HG02571 (cell line): ENCODE results near the gene RRN3.
"Not testable (repeated sequence)": the region's sequence is repeated elsewhere in the genome, so short reads cannot be mapped to it uniquely, and the experiment has no call there.

Source experiments
- ATAC-seq: cut with Tn5 transposase; IDR thresholded peaks from one replicate; pipeline ENCODE4 v1.9.1; 2021; ENCODE audit warnings: mild to moderate bottlenecking, moderate library complexity; ENCODE audit not compliant: unreplicated experiment

RRN3 gene, protein sequence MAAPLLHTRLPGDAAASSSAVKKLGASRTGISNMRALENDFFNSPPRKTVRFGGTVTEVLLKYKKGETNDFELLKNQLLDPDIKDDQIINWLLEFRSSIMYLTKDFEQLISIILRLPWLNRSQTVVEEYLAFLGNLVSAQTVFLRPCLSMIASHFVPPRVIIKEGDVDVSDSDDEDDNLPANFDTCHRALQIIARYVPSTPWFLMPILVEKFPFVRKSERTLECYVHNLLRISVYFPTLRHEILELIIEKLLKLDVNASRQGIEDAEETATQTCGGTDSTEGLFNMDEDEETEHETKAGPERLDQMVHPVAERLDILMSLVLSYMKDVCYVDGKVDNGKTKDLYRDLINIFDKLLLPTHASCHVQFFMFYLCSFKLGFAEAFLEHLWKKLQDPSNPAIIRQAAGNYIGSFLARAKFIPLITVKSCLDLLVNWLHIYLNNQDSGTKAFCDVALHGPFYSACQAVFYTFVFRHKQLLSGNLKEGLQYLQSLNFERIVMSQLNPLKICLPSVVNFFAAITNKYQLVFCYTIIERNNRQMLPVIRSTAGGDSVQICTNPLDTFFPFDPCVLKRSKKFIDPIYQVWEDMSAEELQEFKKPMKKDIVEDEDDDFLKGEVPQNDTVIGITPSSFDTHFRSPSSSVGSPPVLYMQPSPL

DNA sequence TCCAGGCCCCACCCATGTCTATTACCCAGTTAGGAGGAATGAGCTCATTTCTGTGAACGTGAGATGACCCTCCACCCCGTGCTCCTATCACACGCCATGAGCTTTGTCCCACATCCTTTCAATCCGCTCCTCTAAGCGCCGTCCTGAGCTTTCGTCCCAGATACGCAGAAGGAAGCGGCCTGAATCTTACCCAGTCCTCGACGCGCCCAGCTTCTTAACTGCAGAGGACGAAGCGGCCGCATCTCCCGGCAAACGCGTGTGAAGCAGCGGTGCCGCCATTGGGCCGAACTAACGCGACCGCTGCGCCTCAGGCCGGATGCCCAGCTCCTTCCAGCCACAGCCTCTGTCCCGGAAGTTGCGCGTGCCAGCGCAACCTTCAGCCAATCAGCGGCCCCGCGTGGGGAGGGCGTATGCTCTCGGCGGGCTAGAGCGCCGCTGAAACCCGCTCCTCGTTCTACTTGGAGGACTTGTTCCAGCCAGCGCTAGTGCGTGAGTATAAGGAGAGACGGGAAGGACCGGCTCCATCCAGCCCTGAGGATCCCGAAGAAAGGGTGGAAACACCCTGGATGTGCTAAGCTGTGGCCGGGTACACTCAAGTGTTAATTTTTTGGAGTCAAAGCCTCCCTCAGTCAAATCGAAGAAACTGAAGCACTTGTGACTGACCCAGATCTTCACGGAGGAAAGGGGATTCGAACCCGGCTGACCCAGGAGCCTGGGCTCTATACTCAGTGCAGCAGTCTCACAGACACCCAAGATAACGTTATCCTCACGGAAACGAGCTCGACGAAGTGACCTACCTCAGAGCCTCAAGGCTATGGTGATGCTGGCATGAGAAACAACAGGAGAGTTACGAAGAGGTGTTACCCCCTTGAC is at the start of gene RRN3:
RRN3 (minus strand) TSS at position 318 of the 873 bp plus-strand sequence; CDS start at position 279, 39 bp downstream.
- peak; percentile 96 for ATAC-seq

DNA sequence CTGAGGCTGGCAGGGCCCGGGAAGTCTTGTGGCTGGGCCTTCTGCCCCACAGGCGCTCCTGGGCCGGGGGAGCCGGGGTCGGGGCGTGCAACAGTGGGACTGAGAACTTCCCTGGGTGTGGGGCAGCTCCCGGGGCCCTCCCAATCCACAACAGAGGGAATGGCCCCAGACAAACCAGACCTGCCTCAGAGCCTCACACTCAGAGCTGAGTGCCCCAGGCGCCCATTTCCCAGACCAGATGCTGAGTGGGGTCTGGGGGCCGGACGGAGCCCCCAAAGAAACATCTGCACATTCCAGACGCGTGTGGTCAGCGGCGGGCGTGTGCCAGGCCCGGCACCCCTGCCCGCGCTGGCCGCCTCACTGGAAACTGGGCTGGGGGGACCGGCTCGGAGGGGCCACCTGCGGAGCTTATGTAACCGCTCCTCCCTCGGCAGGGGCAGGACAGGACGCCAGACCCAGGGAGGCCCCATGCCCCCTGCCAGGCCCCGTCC is 49.6 kb upstream of the RRN3 start:
- not testable (repeated sequence) for ATAC-seq

DNA sequence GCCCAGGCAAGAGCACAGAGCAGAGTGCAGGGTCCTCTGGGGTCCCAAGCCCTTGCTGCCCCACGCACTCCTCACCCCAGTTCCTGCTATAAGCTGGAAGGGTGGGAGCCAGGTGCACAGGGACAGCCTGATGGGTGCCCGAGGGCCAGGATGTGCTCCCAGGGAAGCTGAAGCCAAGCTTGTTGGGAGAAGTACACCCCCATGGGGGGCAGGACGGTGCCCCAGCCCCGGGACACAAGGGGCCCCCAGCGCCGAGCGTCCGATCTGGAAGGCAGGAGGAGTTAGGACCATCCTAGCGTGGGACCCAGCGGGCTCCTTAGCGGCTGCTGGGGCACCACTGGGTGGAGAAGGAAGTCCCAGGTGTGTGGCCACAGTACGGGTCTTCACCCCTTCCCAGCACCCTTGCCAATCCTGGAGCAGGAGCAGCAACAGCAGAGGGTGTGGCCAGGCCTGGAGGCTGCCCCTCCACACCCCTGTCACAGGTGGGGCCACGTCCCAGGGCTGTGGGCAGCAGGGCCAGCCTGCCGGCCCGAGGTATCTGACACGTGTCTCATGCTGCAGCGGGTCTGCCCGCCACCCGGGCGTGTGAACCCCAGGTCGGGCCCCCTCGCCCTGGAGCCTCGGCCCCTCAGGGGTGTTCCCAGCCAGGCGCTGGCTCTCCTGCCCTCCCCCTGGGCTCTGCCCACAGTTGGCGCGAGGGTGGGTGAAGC is 49.0 kb upstream of the RRN3 start:
- ATAC-seq: not testable (repeated sequence)

DNA sequence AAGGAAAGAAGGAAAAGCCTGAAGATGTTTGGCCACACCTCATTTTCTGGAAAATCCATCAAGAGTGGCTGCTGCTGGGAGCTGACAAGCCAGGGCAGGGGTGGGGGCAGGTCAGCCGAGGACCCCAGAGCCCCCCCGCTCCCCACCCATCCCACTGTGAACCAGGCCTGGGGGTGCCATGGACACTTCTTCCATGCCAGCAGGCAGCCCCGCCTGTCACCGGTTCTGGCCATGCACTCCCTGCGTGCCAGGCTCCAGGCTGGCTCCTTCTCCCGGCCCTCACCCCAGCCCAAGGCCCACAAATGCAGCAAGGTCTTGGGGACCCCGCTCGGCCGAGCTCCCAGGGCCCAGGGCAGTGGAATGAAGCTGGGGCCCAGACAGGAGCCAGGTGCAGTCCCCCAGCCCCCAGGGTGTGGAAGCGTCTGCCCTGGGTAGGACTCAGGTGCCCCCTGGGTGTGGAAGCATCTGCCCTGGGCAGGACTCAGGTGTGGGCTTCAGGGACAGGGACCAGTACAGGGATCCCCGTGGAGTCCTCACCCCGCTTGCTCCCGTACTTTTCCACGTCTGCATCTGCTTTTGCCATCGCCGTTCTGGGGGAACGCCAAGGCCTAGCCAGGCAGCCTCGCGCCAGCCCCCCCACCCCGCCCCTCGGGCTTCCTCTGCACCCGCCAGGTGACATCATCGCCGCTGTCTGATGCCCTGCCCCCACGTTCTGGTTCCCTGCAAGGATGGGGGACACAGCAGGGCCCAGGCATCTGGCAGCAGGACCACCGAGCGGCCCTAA is 48.2 kb upstream of the RRN3 start:
- not testable (repeated sequence) for ATAC-seq

DNA sequence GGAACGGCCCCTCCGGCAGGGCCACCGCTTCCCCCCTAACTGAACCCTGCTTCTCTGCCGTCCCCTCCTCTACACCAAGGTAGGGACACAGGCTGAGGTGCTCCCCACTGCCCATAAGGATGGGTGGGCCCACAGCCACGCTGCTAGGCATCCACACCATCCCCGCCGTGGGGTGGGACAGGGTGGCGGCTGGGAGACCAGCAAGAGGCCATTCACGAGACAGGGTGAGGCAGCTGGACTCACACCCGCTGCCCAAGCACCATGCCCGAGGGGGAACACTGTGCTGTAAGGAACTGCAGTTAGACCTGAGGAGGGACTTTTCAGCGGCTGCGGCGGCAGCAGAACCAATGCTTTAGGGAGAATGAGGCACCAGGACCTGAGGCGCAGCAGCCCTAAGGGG is 47.5 kb upstream of the RRN3 start:
- no peak for ATAC-seq

DNA sequence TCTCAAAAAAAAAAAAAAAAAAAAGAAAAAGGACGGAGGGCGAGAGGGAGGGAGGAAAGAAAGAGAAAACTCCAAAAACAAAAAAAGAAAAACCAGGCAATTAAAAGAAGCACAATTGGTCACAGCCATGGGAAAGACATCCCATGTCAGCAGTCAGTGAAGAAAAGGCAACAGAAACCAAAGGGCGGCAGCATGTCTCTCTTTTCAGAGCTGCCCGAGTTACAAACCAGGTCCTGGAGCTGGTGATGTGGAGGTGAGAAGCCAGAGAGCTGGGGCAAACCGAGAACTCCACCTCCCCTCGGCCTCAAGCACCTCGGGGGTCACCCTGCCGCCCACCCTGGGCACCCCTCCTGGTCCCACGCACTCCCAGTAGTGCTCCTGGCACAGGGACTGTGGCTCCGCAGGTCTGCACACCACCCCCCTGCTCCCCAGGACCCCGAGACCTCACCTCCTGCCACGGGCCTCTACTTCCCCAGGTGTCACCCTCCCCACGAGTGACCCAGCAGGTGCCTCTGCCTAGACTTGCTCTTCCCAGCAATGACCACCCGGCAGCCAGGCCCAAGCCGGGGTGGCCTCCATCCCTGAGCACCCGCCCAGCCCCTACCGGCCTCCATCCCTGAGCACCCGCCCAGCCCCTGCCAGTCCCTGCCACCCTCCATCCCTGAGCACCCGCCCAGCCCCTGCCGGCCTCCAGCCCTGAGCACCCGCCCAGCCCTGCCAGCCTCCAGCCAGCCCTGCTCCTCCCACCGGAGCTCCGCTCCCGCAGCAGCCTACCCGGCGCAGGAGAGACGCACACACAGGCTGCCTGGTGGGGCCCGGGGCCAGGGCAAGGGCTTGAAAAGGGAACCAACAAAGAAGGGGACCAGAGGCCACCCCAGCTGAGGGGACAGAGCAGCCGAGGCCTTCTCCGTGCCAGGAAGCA is 46.6 kb upstream of the RRN3 start:
- ATAC-seq: not testable (repeated sequence)

DNA sequence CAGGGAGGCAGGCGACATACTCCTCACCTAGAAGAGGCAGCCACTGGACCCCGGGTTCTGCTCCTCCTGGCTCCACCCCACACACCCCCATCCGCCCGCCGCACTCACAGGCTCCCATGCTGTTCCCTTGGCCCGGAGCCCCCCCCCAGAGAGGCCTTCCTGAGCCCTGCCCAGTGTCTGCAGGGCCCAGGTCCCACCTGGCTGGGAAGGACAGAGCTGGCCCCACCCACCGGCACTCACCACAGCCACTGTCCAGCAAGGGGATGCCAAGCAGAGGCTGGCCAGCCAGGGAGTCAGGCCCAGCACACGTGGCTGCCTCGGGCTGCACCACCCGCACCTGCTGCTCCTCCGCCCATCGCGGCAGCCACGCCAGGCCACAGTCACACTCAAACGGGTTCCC is 43.4 kb upstream of the RRN3 start:
- not testable (repeated sequence) for ATAC-seq

DNA sequence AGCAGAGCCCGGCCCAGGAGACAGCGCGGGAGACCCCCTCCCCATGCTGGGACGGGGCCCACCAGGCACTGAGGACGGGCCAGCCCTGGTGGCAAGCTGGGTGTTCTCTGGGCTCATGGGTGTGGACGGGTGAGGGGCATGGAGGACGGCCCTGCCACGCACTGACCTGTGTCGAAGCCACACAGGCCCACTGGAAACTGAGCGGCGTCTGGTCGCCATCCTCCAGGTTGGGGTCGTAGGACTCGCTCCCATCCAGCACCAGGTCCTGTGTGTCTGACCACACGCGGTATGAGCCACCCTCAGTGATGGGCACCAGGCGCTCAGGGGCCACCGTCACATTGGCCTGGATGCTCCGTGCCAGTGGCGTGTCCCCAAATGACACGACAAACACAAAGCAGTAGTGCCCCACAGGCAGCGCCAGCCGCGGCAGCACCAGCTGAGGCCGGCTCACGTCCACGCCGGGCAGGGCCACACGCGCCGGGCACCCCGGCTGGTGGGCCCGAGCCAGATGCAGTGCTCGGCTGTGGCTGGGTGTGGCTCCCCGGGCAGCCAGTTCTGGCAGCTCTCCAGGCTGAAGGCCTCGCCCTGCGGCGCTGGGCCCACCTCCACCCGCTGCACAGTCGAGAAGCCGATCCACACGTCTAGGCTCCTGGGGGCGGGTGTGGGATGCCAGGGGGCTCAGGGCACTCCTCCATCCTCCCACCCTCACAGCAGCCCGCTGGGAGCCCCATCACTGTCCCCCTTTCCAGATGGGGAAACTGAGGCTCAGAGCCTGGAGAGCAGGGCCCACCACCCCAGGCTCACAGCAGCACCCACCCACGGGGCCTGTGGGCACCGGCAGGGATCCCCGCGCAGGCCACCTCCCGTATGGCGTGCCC is 41.6 kb upstream of the RRN3 start:
- ATAC-seq: not testable (repeated sequence)

DNA sequence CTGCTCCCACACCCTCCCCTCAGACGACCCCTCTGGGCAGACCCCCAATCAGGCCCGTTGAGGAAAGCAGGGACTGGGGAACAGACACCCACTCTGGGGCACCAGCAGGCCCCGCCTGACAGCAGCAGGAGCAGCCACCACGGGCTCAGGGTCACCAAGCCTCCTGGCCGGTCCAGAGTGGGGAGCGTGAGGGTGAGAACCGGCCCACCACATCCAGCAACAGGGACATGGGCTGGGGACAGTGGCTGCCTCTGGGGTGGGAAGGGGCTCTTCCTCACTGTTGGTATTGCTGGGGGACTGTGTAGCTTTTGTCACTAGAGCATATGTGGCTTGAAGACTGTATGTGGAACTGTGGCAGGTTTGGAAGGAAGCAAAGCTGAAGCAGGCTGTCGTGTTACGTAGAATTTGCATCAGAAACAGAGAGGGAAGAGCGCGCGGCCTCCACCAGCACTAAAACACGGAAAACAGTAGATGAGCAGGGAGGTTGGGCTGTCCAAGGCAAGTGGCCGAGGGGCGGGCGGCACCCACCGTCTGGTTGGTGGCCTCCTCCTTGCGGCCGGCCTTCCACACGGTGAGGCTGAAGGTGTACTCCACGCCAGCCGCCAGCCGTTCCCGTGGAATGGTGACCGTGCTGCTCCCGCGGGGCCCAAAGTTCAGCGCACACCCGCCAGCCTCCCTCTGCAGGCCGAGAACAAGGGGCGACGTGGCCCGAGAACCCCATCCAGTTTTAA is 40.8 kb upstream of the RRN3 start:
- not testable (repeated sequence) for ATAC-seq

DNA sequence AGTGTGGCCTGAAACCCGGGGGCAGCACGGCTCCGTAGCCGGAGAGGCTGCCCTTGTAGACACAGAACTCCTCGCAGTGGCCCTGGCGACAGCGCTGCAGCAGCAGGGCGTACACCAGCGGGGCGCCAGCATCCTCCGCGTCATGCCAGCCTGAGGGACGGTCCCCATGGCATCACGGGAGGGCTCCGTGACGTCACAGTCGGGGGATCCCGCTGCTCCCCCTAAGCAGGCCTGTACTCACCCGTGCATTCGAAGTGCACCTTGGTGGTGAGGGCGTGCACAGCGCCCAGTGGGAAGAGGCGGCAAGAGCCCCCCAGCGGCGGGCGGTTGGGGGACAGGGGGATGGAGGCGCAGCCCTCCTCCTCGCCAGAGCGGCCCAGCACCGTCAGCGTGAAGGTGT is 39.5 kb upstream of the RRN3 start:
- ATAC-seq: not testable (repeated sequence)

DNA sequence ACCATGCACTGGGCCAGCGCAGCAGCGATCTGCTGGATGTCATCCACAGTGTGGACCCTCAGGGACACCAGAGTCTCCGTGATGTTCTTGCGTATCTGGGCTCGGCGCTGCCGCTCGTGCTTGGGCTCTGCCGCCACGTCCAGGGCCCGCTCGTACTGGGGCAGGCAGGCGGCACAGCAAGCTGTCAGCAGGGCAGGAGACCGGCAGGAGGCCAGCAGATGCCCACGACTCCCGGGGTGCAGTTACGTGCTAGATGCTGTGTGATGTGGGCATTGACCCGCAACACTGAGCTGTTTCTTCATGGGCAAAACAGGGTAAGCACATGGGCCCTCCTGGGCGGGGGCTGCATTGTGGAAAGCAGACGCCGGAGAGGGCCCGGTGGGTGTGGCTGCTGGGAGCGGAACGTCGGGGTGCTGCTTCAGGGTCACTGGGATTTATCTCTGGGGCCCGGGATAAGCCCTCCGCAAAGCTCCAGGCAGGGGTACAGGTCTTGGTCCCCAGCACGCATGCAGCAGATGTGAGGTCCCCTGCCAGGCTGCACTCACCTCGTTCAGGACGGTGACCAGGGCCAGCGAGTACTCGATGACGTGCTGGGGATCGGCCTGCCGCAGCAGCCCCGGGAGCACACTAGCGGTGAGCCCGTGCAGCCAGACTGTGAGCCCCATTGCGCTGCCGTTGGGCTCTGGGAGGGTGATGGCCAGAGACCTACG is 38.8 kb upstream of the RRN3 start:
- not testable (repeated sequence) for ATAC-seq

DNA sequence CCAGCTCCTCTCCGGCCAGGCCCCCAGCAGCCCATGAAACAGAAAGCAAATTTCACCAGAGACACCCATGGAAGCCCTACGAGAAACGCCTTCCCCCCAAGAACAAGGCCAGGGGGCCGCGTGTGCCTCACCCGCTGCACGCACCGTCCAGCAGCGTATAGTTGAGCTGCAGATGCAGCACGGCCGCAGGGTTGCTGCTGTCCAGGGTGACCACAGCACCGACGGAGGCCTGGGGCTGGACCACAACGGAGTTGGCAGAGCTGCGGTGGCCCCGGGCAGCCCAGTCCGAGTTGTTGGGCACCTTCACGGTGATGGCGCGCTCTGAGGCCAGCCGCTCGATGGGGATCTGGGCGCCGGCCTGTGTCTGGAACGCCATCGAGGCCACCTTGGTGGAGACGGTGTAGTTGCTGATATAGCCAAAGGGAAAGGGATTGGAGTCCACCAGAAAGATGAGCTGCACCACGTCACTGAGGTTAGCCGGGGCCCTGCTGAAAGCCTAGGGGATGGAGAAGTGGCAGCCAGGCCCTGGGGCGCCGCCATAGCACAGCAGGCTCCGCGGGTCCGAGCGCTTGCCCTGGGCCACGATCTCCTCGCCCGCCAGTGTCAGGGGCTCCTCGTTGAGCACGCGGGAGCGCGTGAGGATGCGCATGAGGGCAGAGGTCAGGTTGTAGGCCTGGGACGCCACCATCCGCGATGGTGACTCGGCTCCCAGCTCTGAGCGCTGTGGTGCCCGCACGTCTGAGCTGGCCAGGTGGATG is 37.0 kb upstream of the RRN3 start:
- ATAC-seq: not testable (repeated sequence)

DNA sequence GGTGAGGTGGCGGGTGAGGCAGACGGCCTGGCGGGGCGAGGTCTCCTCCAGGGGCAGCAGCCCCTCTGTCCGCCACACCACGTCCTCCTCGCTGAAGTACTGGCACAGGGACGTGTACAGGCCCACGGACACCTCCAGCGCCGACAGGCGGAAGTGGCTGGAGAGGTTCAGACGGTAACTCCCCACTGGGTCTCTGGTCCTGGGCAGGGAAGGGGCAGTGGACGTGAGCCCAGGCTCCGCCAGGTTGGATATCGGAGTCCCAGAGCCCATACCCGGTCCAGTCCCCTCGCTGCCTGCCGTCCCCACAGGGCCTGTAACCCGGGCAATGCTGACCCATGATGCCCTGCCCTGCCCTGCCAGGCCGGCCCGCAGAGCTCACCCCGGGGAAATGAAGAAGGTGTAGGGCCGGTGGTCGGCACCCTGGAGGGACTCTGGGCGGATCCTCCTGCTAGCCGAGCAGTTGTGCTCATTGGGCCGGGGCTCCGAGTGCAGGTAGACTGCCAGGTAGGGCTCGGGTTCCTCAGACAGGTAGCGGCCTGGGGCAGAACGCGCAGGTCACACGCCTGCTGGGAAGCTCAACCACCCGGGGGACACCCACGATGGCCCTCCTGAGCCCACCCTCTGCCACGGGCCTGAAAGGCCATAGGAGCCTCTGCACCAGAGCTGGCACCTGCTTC is 36.3 kb upstream of the RRN3 start:
- not testable (repeated sequence) for ATAC-seq

DNA sequence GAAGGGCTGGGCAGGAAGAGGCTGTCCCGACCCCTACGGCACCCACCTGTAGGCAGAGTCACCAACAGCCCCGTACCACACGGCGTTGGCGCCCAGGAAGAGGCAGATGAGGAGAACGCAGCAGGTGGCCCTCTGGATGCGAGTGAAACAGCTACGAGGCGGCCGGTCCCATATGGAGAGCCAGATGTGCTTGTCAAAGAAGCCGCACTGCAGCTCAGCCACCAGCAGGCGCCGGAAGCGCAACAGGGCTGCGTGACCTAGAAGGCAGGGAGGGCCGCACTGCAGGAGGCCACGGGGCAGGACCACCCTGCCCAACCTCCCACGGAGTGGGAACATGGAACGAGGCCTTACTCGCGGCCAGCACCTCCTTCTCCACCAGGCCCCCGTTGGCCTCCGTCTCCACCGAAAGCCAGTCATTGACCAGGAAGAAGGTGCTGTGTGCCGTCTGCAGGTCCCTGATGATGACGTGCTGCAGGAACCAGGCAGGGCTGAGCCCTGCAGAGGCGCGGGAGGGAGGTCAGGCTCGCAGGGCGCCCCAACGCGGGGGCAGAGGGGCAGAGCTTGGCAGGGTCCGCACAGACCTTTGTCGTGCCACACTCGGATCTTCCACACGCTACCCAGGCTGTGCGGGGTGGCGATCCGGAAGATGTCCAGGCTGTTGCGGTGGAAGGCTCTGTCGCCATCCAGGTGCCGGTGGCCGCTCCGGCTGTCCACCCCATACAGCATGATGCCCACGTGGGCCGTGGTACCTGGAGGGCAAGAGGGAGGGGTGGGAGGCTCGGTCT is 33.8 kb upstream of the RRN3 start:
- ATAC-seq: not testable (repeated sequence)
